HEK293T (cell line): Measurements from ENCODE around the gene CCDC14.

Experiments used
- ARNT ChIP-seq: fragments of 450-650 bp; IDR thresholded peaks from 2 replicates; pipeline ENCODE4 v1.6.1; 2017; ENCODE audit warnings: mild to moderate bottlenecking
- BHLHE40 ChIP-seq: fragments of 450-650 bp; IDR thresholded peaks from 2 replicates; pipeline ENCODE4 v1.6.1; 2016; ENCODE audit warnings: mild to moderate bottlenecking, moderate library complexity, borderline replicate concordance
- CTBP1 ChIP-seq: fragments of 450-650 bp; IDR thresholded peaks from 2 replicates; pipeline ENCODE4 v1.6.1; 2016; ENCODE audit warnings: borderline replicate concordance
- ELF4 ChIP-seq: fragments of 450-650 bp; IDR thresholded peaks from 2 replicates; pipeline ENCODE4 v1.6.1; 2017; ENCODE audit warnings: antibody characterized with exemption
- FOXA1 ChIP-seq: fragments of 450-650 bp; IDR thresholded peaks from 2 replicates; pipeline ENCODE4 v1.6.1; 2016; ENCODE audit warnings: mild to moderate bottlenecking
- FOXK2 ChIP-seq: fragments of 450-650 bp; IDR thresholded peaks from 2 replicates; pipeline ENCODE4 v1.6.1; 2016; ENCODE audit warnings: mild to moderate bottlenecking
- FOXM1 ChIP-seq: fragments of 450-650 bp; IDR thresholded peaks from 2 replicates; pipeline ENCODE4 v1.6.1; 2017; ENCODE audit warnings: mild to moderate bottlenecking, borderline replicate concordance
- HDGF ChIP-seq: fragments of 450-650 bp; IDR thresholded peaks from 2 replicates; pipeline ENCODE4 v1.6.1; 2017; ENCODE audit warnings: antibody characterized with exemption, borderline replicate concordance
- L3MBTL2 ChIP-seq: fragments of 450-650 bp; conservative IDR thresholded peaks from 2 replicates; pipeline ENCODE4 v1.6.1; 2016; ENCODE audit warnings: mild to moderate bottlenecking
- PKNOX1 ChIP-seq: fragments of 450-650 bp; IDR thresholded peaks from 2 replicates; pipeline ENCODE4 v1.6.1; 2016
- SP1 ChIP-seq: fragments of 450-650 bp; IDR thresholded peaks from 2 replicates; pipeline ENCODE4 v1.6.1; 2017
- SUZ12 ChIP-seq: fragments of 450-650 bp; IDR thresholded peaks from 2 replicates; pipeline ENCODE4 v1.6.1; 2016; ENCODE audit warnings: mild to moderate bottlenecking
- TARDBP ChIP-seq: fragments of 450-650 bp; IDR thresholded peaks from 2 replicates; pipeline ENCODE4 v1.6.1; 2016
- ZNF384 ChIP-seq: fragments of 450-650 bp; IDR thresholded peaks from 2 replicates; pipeline ENCODE4 v1.6.1; 2016

GRCh38 chr3:123871946-123872345, 89.1 kb downstream of the CCDC14 start:
- no peak for TF ChIP-seq BHLHE40
- no peak for TF ChIP-seq FOXK2
- TF ChIP-seq ZNF384 = no peak
- no peak for TF ChIP-seq FOXA1
- TF ChIP-seq SP1 = no peak
- TF ChIP-seq ARNT = no peak
- TF ChIP-seq TARDBP = no peak
- TF ChIP-seq SUZ12 = no peak
- no peak for TF ChIP-seq ELF4
- TF ChIP-seq HDGF = no peak
- TF ChIP-seq PKNOX1 = no peak
- no peak for TF ChIP-seq FOXM1
- no peak for TF ChIP-seq CTBP1
- TF ChIP-seq L3MBTL2 = no peak
